ENCODE results near the gene CELA3B. TPM values are rescaled to one million over a fixed set of nuclear protein-coding genes. Genes with fewer than 3 reads are reported as not detected.
A peak's percentile ranks its signal among the peaks of the same experiment; 100 is the strongest.

Gene CELA3B
- total RNA-seq, 1 experiment from 2014 or later: 3.4 TPM

DNA sequence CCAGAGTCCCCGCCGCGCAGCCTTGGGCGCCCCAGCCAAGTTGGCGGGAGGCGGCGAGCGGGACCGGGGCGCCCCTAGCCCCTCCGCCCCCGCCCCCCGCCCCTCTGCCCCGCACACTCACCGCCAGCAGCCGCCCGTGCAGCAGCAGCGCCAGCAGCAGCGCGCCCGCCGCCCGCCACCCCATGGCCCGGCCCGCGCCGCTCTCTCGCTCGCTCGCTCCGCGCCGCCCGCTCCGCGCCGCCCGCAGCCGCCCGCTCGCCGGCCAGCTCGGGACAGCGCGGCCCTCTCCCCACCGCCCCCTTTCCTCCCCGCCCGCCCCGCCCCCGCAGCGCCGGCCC is 39.8 kb upstream of the CELA3B start, which contains the start of gene HSPG2:
Gene HSPG2, minus strand, starts transcription at position 277 of the 338 bp plus-strand sequence. Its CDS starts 93 bp downstream, at position 184.
- no peaks in the 10 kb centered on the region for H3K9me3 ChIP-seq (ENCODE audit: control insufficient read depth, insufficient read depth, low read depth, low read length)
- in situ Hi-C loops (cut with HindIII; ENCODE audit: low pct_unique_long_range_greater_than_20kb, low sequenced_read_pairs) (no loop called here), intact Hi-C loops (cut with micrococcal nuclease; ENCODE audit: unreplicated experiment) (no loop called here)
- no peak for DNase-seq (ENCODE audit: low read depth, low spot score)
- H3K27ac ChIP-seq (ENCODE audit: low read length): peak within 1 kb of the TSS; percentile 97
- CTCF ChIA-PET: no interaction called here
- POLR2A ChIA-PET: no interaction called here
- peak within 1 kb of the TSS; percentile 65 to 82 for H3K4me3 ChIP-seq (ENCODE audit: low read depth in 2 of 2, low read length in 2 of 2)
- ATAC-seq: peak; percentile 27
- TF ChIP-seq POLR2AphosphoS5 (IDR thresholded peaks at IDR 0.05; ENCODE audit: low read depth, low read length): no peak
- TF ChIP-seq, protein P1, sequence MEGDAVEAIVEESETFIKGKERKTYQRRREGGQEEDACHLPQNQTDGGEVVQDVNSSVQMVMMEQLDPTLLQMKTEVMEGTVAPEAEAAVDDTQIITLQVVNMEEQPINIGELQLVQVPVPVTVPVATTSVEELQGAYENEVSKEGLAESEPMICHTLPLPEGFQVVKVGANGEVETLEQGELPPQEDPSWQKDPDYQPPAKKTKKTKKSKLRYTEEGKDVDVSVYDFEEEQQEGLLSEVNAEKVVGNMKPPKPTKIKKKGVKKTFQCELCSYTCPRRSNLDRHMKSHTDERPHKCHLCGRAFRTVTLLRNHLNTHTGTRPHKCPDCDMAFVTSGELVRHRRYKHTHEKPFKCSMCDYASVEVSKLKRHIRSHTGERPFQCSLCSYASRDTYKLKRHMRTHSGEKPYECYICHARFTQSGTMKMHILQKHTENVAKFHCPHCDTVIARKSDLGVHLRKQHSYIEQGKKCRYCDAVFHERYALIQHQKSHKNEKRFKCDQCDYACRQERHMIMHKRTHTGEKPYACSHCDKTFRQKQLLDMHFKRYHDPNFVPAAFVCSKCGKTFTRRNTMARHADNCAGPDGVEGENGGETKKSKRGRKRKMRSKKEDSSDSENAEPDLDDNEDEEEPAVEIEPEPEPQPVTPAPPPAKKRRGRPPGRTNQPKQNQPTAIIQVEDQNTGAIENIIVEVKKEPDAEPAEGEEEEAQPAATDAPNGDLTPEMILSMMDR (IDR thresholded peaks at IDR 0.05): no peak
- no peak for TF ChIP-seq SIN3A (IDR thresholded peaks at IDR 0.05; ENCODE audit: borderline replicate concordance, insufficient read depth, low read depth, low read length)
- TF ChIP-seq TCF7L2 (IDR thresholded peaks at IDR 0.05; ENCODE audit: low read depth, low read length): no peak
- TF ChIP-seq, protein P2, sequence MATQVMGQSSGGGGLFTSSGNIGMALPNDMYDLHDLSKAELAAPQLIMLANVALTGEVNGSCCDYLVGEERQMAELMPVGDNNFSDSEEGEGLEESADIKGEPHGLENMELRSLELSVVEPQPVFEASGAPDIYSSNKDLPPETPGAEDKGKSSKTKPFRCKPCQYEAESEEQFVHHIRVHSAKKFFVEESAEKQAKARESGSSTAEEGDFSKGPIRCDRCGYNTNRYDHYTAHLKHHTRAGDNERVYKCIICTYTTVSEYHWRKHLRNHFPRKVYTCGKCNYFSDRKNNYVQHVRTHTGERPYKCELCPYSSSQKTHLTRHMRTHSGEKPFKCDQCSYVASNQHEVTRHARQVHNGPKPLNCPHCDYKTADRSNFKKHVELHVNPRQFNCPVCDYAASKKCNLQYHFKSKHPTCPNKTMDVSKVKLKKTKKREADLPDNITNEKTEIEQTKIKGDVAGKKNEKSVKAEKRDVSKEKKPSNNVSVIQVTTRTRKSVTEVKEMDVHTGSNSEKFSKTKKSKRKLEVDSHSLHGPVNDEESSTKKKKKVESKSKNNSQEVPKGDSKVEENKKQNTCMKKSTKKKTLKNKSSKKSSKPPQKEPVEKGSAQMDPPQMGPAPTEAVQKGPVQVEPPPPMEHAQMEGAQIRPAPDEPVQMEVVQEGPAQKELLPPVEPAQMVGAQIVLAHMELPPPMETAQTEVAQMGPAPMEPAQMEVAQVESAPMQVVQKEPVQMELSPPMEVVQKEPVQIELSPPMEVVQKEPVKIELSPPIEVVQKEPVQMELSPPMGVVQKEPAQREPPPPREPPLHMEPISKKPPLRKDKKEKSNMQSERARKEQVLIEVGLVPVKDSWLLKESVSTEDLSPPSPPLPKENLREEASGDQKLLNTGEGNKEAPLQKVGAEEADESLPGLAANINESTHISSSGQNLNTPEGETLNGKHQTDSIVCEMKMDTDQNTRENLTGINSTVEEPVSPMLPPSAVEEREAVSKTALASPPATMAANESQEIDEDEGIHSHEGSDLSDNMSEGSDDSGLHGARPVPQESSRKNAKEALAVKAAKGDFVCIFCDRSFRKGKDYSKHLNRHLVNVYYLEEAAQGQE (IDR thresholded peaks at IDR 0.05; ENCODE audit: insufficient read depth in 1 of 2, low read depth in 2 of 2, low read length in 1 of 2): no peak
- BruUV-seq (replicated peaks): no TSS peak
- H3K27me3 ChIP-seq (ENCODE audit: control insufficient read depth, insufficient read depth, low read length): no peaks in the 10 kb centered on the region
- no peaks in the 10 kb centered on the region; the same call in 1 of the 2 replicates for H3K36me3 ChIP-seq (ENCODE audit: control insufficient read depth, insufficient read depth, low read length)
- H3K4me1 ChIP-seq (ENCODE audit: control insufficient read depth, insufficient read depth, low read length): peaks cover 65% of the 10 kb centered on the region

DNA sequence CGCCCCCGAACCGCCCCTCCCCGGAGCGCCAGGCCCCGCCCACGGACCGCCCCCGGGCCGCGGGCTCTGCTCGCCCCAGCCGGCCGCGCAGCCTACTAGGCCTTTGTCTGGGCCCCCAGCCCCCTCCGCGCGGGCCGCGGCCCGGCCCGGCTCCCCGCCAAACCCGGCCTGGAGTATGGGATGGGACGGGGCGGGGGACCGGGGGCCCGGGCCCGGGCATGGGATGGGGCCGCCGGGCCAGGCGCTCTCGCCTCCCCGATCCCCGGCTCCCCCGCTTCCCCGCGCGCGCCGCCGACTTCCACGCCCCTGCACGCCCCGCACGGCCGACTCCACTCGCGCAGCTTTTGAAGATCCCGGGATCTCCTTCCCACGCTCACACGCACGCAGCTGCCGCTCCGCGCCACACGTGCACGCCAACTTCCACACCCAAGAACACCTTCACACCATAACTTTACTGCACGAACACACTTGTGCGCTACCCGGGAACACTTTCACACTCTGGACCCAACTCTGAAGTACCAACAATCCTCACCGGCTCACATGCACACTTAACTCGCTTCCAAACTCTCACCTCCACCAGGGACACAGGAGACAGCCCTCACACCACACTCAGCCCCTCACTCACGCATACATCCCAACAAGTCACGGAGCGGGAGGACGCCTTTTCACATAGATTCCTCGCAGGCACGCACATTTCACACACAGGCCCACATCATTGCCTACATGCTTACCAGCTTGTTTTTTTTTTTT is 39.3 kb upstream of the CELA3B start:
- H3K4me1 ChIP-seq (ENCODE audit: control insufficient read depth, insufficient read depth, low read length): peaks cover 64% of the 10 kb centered on the region
- H3K36me3 ChIP-seq (ENCODE audit: control insufficient read depth, insufficient read depth, low read length): no peaks in the 10 kb centered on the region; the same call in 1 of the 2 replicates
- peak overlapping the region; percentile 33 to 51 for H3K4me3 ChIP-seq (ENCODE audit: low read depth in 2 of 2, low read length in 2 of 2)
- no peaks in the 10 kb centered on the region for H3K9me3 ChIP-seq (ENCODE audit: control insufficient read depth, insufficient read depth, low read depth, low read length)
- ChIA-PET POLR2A (interaction anchor here (0.7 kb wide), 1 partner anchor 144 kb away, joined by 12 read pairs; no protein-coding TSS in a partner anchor), CTCF (no interaction called here)
- DNase-seq (ENCODE audit: low read depth, low spot score) (no peak), ATAC-seq (peak; percentile 71)
- in situ Hi-C loops (cut with HindIII; ENCODE audit: low pct_unique_long_range_greater_than_20kb, low sequenced_read_pairs): no loop called here
- H3K27me3 ChIP-seq (ENCODE audit: control insufficient read depth, insufficient read depth, low read length): no peaks in the 10 kb centered on the region
- intact Hi-C loops (cut with micrococcal nuclease; ENCODE audit: unreplicated experiment): no loop called here
- peak overlapping the region; percentile 93 for H3K27ac ChIP-seq (ENCODE audit: low read length)
- TF ChIP-seq SIN3A (IDR thresholded peaks at IDR 0.05; ENCODE audit: borderline replicate concordance, insufficient read depth, low read depth, low read length) (peak; percentile 72; the same call in 1 of the 2 replicates), TCF7L2 (IDR thresholded peaks at IDR 0.05; ENCODE audit: low read depth, low read length) (peak; percentile 60; the same call in 1 of the 2 replicates), POLR2AphosphoS5 (IDR thresholded peaks at IDR 0.05; ENCODE audit: low read depth, low read length) (no peak)
- TF ChIP-seq, protein P1 (IDR thresholded peaks at IDR 0.05): no peak
- TF ChIP-seq, protein P2 (IDR thresholded peaks at IDR 0.05; ENCODE audit: insufficient read depth in 1 of 2, low read depth in 2 of 2, low read length in 1 of 2): no peak
- no TSS peak for BruUV-seq (replicated peaks)

All from Panc1 (cell line).